ENCODE results near the gene HLA-DRB5.

GRCh38 chr6:32484614-32484998 is 45.5 kb downstream of the HLA-DRB5 start:
- TF ChIP-seq CTCF (IDR thresholded peaks at IDR 0.05) = no peak
- no peak for TF ChIP-seq POLR2A (IDR thresholded peaks at IDR 0.05)
- no peak for TF ChIP-seq POLR2AphosphoS5 (IDR thresholded peaks at IDR 0.05)
